ENCODE results near the gene HOXA10.

DNA sequence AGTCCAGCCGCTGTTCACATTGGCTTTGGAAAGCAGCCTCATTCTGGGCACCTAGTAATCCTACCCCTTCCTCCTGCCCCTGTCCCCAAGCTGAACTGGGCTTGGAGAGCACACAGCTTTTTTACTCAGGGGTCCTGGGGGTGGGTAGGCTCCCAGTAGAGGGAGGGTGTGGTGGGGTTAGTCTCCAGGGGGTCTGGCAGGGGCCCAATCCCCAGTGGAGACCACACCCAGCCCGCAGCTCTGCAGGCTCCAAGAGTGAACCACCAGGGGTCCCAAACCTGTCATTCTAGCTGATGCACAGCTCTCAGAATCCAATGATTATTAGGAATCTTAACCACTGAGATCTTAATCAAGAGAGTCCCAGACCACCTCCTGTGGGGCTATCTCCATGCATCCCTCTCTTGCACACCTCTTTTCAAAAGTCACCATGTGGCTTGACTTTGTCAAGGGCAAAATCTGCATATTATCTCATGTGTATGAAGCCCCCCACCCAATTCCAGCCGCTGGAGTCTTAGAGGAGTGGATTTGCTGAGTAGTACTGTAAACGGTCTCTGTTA, 8.2 kb upstream of the HOXA10 start:
- TF ChIP-seq, protein P1, sequence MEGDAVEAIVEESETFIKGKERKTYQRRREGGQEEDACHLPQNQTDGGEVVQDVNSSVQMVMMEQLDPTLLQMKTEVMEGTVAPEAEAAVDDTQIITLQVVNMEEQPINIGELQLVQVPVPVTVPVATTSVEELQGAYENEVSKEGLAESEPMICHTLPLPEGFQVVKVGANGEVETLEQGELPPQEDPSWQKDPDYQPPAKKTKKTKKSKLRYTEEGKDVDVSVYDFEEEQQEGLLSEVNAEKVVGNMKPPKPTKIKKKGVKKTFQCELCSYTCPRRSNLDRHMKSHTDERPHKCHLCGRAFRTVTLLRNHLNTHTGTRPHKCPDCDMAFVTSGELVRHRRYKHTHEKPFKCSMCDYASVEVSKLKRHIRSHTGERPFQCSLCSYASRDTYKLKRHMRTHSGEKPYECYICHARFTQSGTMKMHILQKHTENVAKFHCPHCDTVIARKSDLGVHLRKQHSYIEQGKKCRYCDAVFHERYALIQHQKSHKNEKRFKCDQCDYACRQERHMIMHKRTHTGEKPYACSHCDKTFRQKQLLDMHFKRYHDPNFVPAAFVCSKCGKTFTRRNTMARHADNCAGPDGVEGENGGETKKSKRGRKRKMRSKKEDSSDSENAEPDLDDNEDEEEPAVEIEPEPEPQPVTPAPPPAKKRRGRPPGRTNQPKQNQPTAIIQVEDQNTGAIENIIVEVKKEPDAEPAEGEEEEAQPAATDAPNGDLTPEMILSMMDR (IDR thresholded peaks at IDR 0.05), result no peak
- TF ChIP-seq POLR2AphosphoS5 (IDR thresholded peaks at IDR 0.05), result no peak
